Upper lobe of left lung (tissue), 4 donors: ENCODE data around the gene MEP1A.

ENCODE experiments used
- CTCF ChIP-seq, 6 experiments: fragments of 450-650 bp in 4 of 6; fragments of 200-600 bp in 2 of 6; sonication (generic) in 2 of 6; IDR thresholded peaks; one replicate each; pipeline ENCODE4 v1.5.1; 2016 to 2019; ENCODE audit warnings: antibody characterized with exemption in 6 of 6
- POLR2A ChIP-seq, 4 donors: fragments of 450-650 bp; IDR thresholded peaks; one replicate each; pipeline ENCODE4 v1.5.1; 2016 to 2017; ENCODE audit warnings: antibody characterized with exemption in 4 of 4, mild to moderate bottlenecking in 2 of 4

- TF ChIP-seq CTCF (IDR thresholded peaks at IDR 0.05) (no peak), POLR2A (IDR thresholded peaks at IDR 0.05) (no peak)
Observed at GRCh38 chr6:46808806-46809205, 15.6 kb downstream of the MEP1A start.
